AG09309 (cell line): ENCODE data around the gene DLX1.
"Not testable (repeated sequence)": the region's sequence is repeated elsewhere in the genome, so short reads cannot be mapped to it uniquely, and the experiment has no call there.

Source experiments
- DNase-seq: peaks from one replicate; pipeline ENCODE4 v3.0.0-alpha.2; 2010; ENCODE audit warnings: low read depth
- H3K4me3 ChIP-seq: 2 replicates; pipeline ENCODE4 v1.5.1; 2011; ENCODE audit warnings: mild to moderate bottlenecking, low read depth, low read length, moderate library complexity; ENCODE audit not compliant: control insufficient read depth
- TF ChIP-seq, protein P1 (sequence below): IDR thresholded peaks from 2 replicates; pipeline ENCODE4 v1.5.1; 2011; ENCODE audit warnings: mild to moderate bottlenecking, low read depth, low read length, inconsistent platforms; ENCODE audit not compliant: insufficient read depth, control insufficient read depth; ENCODE audit errors: missing control alignments

The DLX1 gene

DNA sequence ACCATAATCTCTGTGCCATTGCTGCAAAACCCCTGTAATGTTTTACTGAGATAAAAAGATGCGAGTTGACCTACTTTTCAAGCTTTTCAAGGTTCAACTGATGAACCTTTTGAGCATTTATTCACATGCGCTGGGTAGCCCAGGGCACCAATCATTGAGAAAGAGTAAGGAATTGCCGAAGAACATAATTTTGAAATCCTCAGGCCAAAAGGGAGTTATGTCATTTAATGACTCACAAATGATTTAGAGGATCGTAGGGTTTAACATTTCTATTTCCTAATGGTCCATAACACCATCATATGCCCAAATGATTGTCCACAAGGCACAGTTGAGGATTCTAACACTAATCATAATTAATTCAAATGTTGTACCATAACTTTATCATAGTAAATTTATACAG, 20.2 kb upstream of the DLX1 start:
- TF ChIP-seq, protein P1, sequence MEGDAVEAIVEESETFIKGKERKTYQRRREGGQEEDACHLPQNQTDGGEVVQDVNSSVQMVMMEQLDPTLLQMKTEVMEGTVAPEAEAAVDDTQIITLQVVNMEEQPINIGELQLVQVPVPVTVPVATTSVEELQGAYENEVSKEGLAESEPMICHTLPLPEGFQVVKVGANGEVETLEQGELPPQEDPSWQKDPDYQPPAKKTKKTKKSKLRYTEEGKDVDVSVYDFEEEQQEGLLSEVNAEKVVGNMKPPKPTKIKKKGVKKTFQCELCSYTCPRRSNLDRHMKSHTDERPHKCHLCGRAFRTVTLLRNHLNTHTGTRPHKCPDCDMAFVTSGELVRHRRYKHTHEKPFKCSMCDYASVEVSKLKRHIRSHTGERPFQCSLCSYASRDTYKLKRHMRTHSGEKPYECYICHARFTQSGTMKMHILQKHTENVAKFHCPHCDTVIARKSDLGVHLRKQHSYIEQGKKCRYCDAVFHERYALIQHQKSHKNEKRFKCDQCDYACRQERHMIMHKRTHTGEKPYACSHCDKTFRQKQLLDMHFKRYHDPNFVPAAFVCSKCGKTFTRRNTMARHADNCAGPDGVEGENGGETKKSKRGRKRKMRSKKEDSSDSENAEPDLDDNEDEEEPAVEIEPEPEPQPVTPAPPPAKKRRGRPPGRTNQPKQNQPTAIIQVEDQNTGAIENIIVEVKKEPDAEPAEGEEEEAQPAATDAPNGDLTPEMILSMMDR, result no peak
- H3K4me3 ChIP-seq, result no peak overlapping the region
- no peak for DNase-seq

DNA sequence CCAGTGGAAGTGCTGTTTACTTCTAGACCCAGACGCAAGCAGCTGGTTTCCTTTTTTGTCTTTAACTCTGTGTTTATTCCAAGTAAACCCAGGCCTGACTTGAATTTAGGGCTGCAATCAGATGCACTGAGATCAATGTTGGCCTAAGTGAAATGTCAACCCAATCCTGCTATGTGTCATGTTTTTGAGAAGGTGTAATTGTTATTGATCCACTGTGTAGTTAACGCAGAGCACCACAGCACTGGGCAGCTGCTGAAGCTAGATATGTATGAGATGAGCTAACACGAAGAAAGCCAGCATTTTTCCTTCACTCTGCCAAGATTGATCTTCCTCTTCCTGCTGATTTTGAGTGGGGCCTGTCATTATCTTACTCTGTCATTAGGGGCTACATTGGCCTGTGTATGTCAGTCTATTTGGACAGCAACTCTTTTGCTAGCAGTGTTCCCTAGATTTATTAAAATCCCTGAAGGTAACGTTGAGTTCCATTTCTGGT, 18.9 kb upstream of the DLX1 start:
- TF ChIP-seq, protein P1, result no peak
- DNase-seq, result no peak
- H3K4me3 ChIP-seq, result no peak overlapping the region

DNA sequence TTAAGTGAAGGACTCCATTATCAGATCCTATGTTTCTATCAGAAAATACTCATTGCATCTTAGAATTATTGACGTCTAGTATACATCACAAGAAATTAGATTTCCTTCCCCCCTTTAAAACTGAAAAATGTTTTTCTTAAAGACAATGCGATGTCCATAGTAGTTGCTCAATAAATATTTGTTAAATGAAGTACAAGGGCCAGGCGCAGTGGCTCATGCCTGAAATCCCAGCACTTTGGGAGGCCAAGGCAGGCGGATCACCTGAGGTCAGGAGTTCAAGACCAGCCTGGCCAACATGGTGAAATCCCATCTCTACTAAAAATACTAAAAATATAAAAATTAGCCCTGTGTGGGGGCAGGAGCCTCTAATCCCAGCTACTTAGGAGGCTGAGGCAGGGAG, 17.4 kb upstream of the DLX1 start:
- not testable (repeated sequence) for H3K4me3 ChIP-seq, DNase-seq

GRCh38 chr2:172070936-172071335, 14.4 kb upstream of the DLX1 start:
- H3K4me3 ChIP-seq, result no peak overlapping the region
- TF ChIP-seq, protein P1, result no peak
- no peak for DNase-seq

DNA sequence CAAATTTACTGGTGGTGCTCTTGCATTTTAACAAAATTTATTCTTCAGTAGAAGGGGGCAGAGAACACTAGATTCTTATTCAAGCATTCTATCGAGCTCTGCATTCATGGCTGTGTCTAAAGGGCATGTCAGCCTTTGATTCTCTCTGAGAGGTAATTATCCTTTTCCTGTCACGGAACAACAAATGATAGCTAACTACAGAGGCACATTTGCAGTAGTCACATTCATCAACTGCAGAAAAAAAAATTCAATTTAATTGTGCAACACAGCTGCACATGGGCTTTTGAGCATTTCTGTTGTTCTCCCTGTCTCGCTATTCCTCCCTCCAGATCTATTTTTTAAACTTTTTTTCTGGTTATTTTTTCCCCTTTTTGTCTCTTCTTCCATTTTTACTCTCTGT, 13.0 kb upstream of the DLX1 start:
- H3K4me3 ChIP-seq, result no peak overlapping the region
- no peak for DNase-seq
- TF ChIP-seq, protein P1, result no peak

DNA sequence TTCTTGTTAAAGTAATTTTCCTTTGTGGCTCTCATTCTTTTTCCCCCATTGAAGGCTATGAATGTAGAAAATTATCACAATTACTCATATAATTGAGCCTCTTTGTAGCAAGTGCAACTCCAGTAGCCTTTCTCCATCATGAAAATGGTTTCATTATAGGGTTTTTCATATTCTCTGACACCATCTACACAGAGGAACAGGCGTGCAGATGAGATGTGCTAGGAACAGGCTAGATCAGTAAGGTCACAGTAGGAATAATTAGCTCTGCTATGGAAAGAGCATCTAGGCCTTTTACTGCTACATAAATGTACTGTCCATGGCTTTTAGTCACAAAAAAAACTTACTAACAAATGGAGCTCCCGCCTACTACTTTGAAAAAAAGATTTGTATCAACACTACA, 12.6 kb upstream of the DLX1 start:
- no peak for DNase-seq
- no peak overlapping the region for H3K4me3 ChIP-seq
- TF ChIP-seq, protein P1, result no peak

GRCh38 chr2:172073518-172073917, 11.8 kb upstream of the DLX1 start:
- TF ChIP-seq, protein P1, result no peak

DNA sequence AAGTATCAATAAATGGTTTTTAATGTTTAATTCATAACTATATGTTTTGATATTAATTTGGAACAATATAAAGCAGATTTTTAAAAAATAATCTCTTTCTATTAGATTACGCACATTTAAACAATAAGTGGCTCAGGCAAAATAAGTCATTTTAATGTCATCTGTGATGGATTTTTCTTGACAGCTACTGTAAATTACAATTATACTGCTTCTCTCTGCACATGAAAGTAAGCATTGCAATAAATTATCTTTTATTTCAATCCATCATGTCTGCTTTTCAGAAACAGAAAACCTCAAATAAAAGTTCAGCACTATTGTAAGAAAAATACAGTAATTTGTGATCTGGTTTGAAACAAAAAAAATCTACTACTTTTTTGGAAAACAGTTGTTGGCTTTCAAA, 11.1 kb upstream of the DLX1 start:
- no peak for DNase-seq
- TF ChIP-seq, protein P1, result no peak
- no peak overlapping the region for H3K4me3 ChIP-seq

More at GRCh38 chr2:172073518-172073917, 11.8 kb upstream of the DLX1 start:
- no peak for DNase-seq
- no peak overlapping the region for H3K4me3 ChIP-seq
